Lung (tissue), 12 donors: ENCODE measurements around the gene RIPOR2. TPM values are rescaled to one million over a fixed set of nuclear protein-coding genes. Genes with fewer than 3 reads are reported as not detected.

Experiments
- ATAC-seq: fragments of 200-7000 bp; cut with Tn5 transposase; one replicate; pipeline ENCODE4 v1.9.1; 2020; ENCODE audit warnings: moderate number of reproducible peaks; ENCODE audit not compliant: insufficient read depth, low FRiP score
- DNase-seq, 3 donors: peaks; one replicate each; pipeline ENCODE4 v3.0.0-alpha.2; 2013 to 2017
- H3K27ac ChIP-seq, 2 donors: one replicate each; pipeline ENCODE4 v1.5.1; 2013; ENCODE audit warnings: mild to moderate bottlenecking in 2 of 2, moderate library complexity in 2 of 2, control low read depth in 1 of 2, inconsistent platforms in 1 of 2, low read depth in 1 of 2, low read length in 1 of 2
- H3K27me3 ChIP-seq, 3 donors: one replicate each; pipeline ENCODE4 v1.5.1; 2013; ENCODE audit warnings: low read length in 2 of 3; ENCODE audit not compliant: control insufficient read depth in 3 of 3, insufficient read depth in 3 of 3
- H3K36me3 ChIP-seq, 4 donors: one replicate each; pipeline ENCODE4 v1.5.1; 2013; ENCODE audit warnings: low read length in 4 of 4, mild to moderate bottlenecking in 1 of 4, moderate library complexity in 1 of 4; ENCODE audit not compliant: control insufficient read depth in 4 of 4, insufficient read depth in 4 of 4
- H3K4me1 ChIP-seq, 5 donors: one replicate each; pipeline ENCODE4 v1.5.1; 2013; ENCODE audit warnings: low read length in 5 of 5, mild to moderate bottlenecking in 2 of 5, moderate library complexity in 1 of 5; ENCODE audit not compliant: control insufficient read depth in 5 of 5, insufficient read depth in 5 of 5
- H3K4me3 ChIP-seq: one replicate; pipeline ENCODE4 v1.5.1; 2013; ENCODE audit warnings: mild to moderate bottlenecking, control low read depth, moderate library complexity
- H3K9ac ChIP-seq, 2 donors: one replicate each; pipeline ENCODE4 v1.5.1; 2013; ENCODE audit warnings: low read length in 2 of 2, control low read depth in 1 of 2; ENCODE audit not compliant: insufficient read depth in 1 of 2
- H3K9me3 ChIP-seq, 4 donors: one replicate each; pipeline ENCODE4 v1.5.1; 2013; ENCODE audit warnings: low read length in 3 of 4, mild to moderate bottlenecking in 1 of 4, moderate library complexity in 1 of 4; ENCODE audit not compliant: control insufficient read depth in 4 of 4, insufficient read depth in 3 of 4
- CTCF ChIP-seq: IDR thresholded peaks from 2 replicates; pipeline ENCODE4 v1.5.1; 2012; ENCODE audit warnings: mild to moderate bottlenecking; ENCODE audit errors: control extremely low read depth, extremely low read depth
- WGBS, 2 donors: extraction: QIAGEN DNeasy Blood & Tissue Kit; methylation state at CpG; one replicate each; pipeline ENCODE4 v1.1.7; 2013; 5-methylcytosine and 5-hydroxymethylcytosine counted together
- polyA plus RNA-seq, 2 donors: library from polyadenylated mRNA; stranded (reverse); fragments of 200-250 nt; gene quantifications; one replicate each; pipeline ENCODE4 v1.2.1, GENCODE V29; 2013
- total RNA-seq, 2 donors: library from RNA; depleted of rRNA in 1 of 2; stranded (reverse); fragments of >200 nt in 1 of 2; gene quantifications; one replicate each; pipeline ENCODE4 v1.2.1, GENCODE V29; 2014 to 2021
- donor health status: control.
- donor health status: control.
- donor health status: Bipolar disorder and iron deficiency.
- donor health status: healthy.
- donor health status: DM: yes; HTN: yes; CAD: no.

The RIPOR2 gene
- total and polyA plus RNA-seq, 4 donors, result 7.9 to 97.6 (median 42.7) TPM

DNA sequence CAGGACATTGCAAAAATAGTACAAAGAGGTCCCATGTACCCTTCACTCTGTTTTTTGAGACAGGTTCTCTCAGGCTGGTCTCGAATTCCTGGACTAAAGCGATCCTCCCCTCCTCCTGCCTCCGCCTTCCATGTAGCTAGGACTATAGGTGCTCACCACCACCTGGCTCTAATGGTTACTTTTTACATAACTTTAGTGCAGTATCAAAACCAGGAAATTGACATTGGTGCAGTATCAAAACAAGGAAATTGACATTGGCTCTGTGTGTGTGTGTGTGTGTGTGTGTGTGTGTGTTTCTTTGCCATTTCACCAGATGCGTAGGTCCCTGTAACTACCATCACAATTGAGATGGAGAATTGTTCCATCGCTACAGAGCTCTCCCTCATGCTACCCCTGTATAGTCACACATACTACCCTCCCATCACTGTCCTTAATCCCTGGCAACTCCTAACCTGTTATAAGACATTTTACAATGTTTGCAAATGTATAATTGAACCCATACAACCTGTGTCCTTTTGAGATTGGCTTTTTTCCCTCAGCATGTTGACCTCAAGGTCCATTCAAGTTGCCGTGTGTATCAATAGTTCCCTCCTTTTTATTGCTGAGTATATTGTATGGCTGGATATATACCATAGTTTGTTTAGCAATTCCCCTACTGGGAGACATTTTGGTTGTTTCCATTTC lies 28.3 kb upstream of the RIPOR2 start:
- Histone ChIP-seq H3K27ac (no peak overlapping the region), H3K36me3 (no peaks in the 10 kb centered on the region), H3K9me3 (peaks cover 0 to 4% (median 0%) of the 10 kb centered on the region in 4 donors), H3K9ac (no peak overlapping the region), H3K4me3 (no peak overlapping the region), H3K27me3 (no peaks in the 10 kb centered on the region), H3K4me1 (peaks cover 0 to 8% (median 0%) of the 10 kb centered on the region in 5 donors)
- no peak for ATAC-seq
- no peak for TF ChIP-seq CTCF
- WGBS, 2 donors, result 93 to 94% methylated on average over 6 of the region's 6 CpGs
- no peak for DNase-seq

DNA sequence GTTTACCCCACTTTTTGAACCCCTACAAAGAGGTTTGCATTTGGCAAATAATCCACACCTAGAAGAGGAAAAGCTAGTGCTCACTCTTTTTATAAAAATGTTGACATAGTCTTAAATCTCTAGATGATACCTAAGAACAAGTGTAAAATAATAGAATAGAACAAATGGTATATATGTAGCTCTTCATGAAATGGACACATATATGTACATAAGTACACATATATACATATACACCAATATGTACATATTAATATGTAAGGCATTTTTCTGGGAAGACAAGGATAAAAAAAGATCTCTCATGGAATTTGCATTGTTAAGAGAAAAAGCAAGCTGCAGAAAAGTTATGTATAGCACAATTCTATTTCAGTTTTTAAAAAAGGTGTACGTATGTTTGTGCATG lies 27.6 kb upstream of the RIPOR2 start:
- Histone ChIP-seq H3K36me3 (no peaks in the 10 kb centered on the region), H3K4me3 (no peak overlapping the region), H3K9ac (no peak overlapping the region), H3K27me3 (no peaks in the 10 kb centered on the region), H3K9me3 (peaks cover 0 to 4% (median 0%) of the 10 kb centered on the region in 4 donors), H3K4me1 (peaks cover 0 to 8% (median 0%) of the 10 kb centered on the region in 5 donors), H3K27ac (no peak overlapping the region)
- no peak for ATAC-seq
- no peak for DNase-seq
- no peak for TF ChIP-seq CTCF
- WGBS, 2 donors, result 78 to 91% methylated on average over 1 of the region's 1 CpG

GRCh38 chr6:24961852-24962251 lies 26.1 kb upstream of the RIPOR2 start:
- Histone ChIP-seq H3K4me3 (no peak overlapping the region), H3K4me1 (peaks cover 0 to 8% (median 0%) of the 10 kb centered on the region in 5 donors), H3K36me3 (no peaks in the 10 kb centered on the region), H3K9ac (no peak overlapping the region), H3K9me3 (peaks cover 0 to 4% (median 0%) of the 10 kb centered on the region in 4 donors), H3K27me3 (no peaks in the 10 kb centered on the region), H3K27ac (no peak overlapping the region)
- 84 to 88% methylated on average over 5 of the region's 5 CpGs for WGBS, 2 donors
- ATAC-seq, result no peak
- no peak for TF ChIP-seq CTCF
- DNase-seq, result no peak

- Histone ChIP-seq H3K9me3 (peaks cover 0 to 4% (median 0%) of the 10 kb centered on the region in 4 donors), H3K9ac (no peak overlapping the region), H3K4me3 (no peak overlapping the region), H3K4me1 (peaks cover 0 to 8% (median 0%) of the 10 kb centered on the region in 5 donors), H3K27ac (no peak overlapping the region), H3K27me3 (no peaks in the 10 kb centered on the region), H3K36me3 (no peaks in the 10 kb centered on the region)
- no peak for TF ChIP-seq CTCF
- 24 to 35% methylated on average over 3 of the region's 3 CpGs for WGBS, 2 donors
- ATAC-seq (no peak), DNase-seq (peak; percentile 32 to 52 (median 37))
Observed at GRCh38 chr6:24960991-24961475, 25.3 kb upstream of the RIPOR2 start.
